Stimulated activated CD8-positive, alpha-beta memory T cell treated with anti-CD3 and anti-CD28 coated beads, Interleukin-15, amount 100 ng/mL, for 24 hours (primary cell): ENCODE results near the gene MAPK1.
"Not testable (repeated sequence)": the region's sequence is repeated elsewhere in the genome, so short reads cannot be mapped to it uniquely, and the experiment has no call there.

Experiments used
- DNase-seq: peaks from one replicate; pipeline ENCODE4 v3.0.0-alpha.2; 2020; ENCODE audit warnings: low read depth

The MAPK1 gene

GRCh38 chr22:21881841-21882753, 14.7 kb upstream of the MAPK1 start:
- no peak for DNase-seq

GRCh38 chr22:21876486-21877176, 9.2 kb upstream of the MAPK1 start:
- no peak for DNase-seq

GRCh38 chr22:21874953-21875352, 7.5 kb upstream of the MAPK1 start:
- not testable (repeated sequence) for DNase-seq

GRCh38 chr22:21873619-21874018, 6.2 kb upstream of the MAPK1 start:
- DNase-seq: no peak

- DNase-seq: not testable (repeated sequence)
Measured at GRCh38 chr22:21872741-21873140, 5.3 kb upstream of the MAPK1 start.

GRCh38 chr22:21868651-21869050, 1.2 kb upstream of the MAPK1 start:
- no peak for DNase-seq

- DNase-seq: no peak
Measured at GRCh38 chr22:21866833-21867527, 465 bp downstream of the MAPK1 start.

- no peak for DNase-seq
Measured at GRCh38 chr22:21865041-21865440, 2.4 kb downstream of the MAPK1 start.

- DNase-seq: no peak
Measured at GRCh38 chr22:21862386-21863245, 4.8 kb downstream of the MAPK1 start.

- no peak for DNase-seq
Measured at GRCh38 chr22:21861851-21862250, 5.6 kb downstream of the MAPK1 start.

GRCh38 chr22:21861264-21861848, 6.1 kb downstream of the MAPK1 start:
- no peak for DNase-seq

GRCh38 chr22:21860491-21861039, 6.9 kb downstream of the MAPK1 start:
- no peak for DNase-seq

- DNase-seq: no peak
Measured at GRCh38 chr22:21858025-21858764, 9.2 kb downstream of the MAPK1 start.

GRCh38 chr22:21857481-21857914, 9.9 kb downstream of the MAPK1 start:
- DNase-seq: no peak

- no peak for DNase-seq
Measured at GRCh38 chr22:21856868-21857267, 10.6 kb downstream of the MAPK1 start.

- no peak for DNase-seq
Measured at GRCh38 chr22:21856197-21856596, 11.2 kb downstream of the MAPK1 start.

- DNase-seq: no peak
Measured at GRCh38 chr22:21855676-21856075, 11.8 kb downstream of the MAPK1 start.

- DNase-seq: no peak
Measured at GRCh38 chr22:21850660-21851059, 16.8 kb downstream of the MAPK1 start.

- DNase-seq: no peak
Measured at GRCh38 chr22:21849489-21849888, 18.0 kb downstream of the MAPK1 start.

GRCh38 chr22:21848057-21848456, 19.4 kb downstream of the MAPK1 start:
- DNase-seq: not testable (repeated sequence)
